GM23338 (cell line): ENCODE results near the gene PKNOX2. TPM values are rescaled to one million over a fixed set of nuclear protein-coding genes. Genes with fewer than 3 reads are reported as not detected.

Experiments used
- ATAC-seq: fragments of 200-7000 bp; cut with Tn5 transposase; 3 replicates; pipeline ENCODE4 v1.9.1; 2020
- DNase-seq: peaks from one replicate; pipeline ENCODE4 v3.0.0-alpha.2; 2015; ENCODE audit warnings: low spot score
- H2AFZ ChIP-seq: fragments of 200-600 bp; sonication (generic); 2 replicates; pipeline ENCODE4 v1.8.0; 2016; ENCODE audit warnings: antibody characterized with exemption, mild to moderate bottlenecking, moderate library complexity
- H3F3A ChIP-seq: fragments of 200-600 bp; sonication (generic); replicated peaks from 2 replicates; pipeline ENCODE4 v1.8.0; 2017; ENCODE audit warnings: antibody characterized with exemption, mixed run types, low read depth
- H3K27ac ChIP-seq: fragments of 200-600 bp; sonication (generic); 2 replicates; pipeline ENCODE4 v1.6.1; 2016; ENCODE audit warnings: low read depth
- H3K27me3 ChIP-seq: fragments of 200-600 bp; sonication (generic); 2 replicates; pipeline ENCODE4 v1.8.0; 2016; ENCODE audit warnings: mild to moderate bottlenecking, mixed run types, moderate library complexity; ENCODE audit not compliant: insufficient read depth
- H3K36me3 ChIP-seq: fragments of 200-600 bp; sonication (generic); 2 replicates; pipeline ENCODE4 v1.8.0; 2016; ENCODE audit warnings: mild to moderate bottlenecking; ENCODE audit not compliant: insufficient read depth
- H3K4me1 ChIP-seq: fragments of 200-600 bp; sonication (generic); 2 replicates; pipeline ENCODE4 v1.8.0; 2016; ENCODE audit warnings: mild to moderate bottlenecking, moderate library complexity; ENCODE audit not compliant: insufficient read depth
- H3K4me2 ChIP-seq: fragments of 200-600 bp; sonication (generic); 2 replicates; pipeline ENCODE4 v1.7.1; 2017; ENCODE audit warnings: mixed run types
- H3K4me3 ChIP-seq: fragments of 200-600 bp; sonication (generic); 2 replicates; pipeline ENCODE4 v1.6.1; 2016; ENCODE audit warnings: mixed run types
- H3K79me2 ChIP-seq: fragments of 200-600 bp; sonication (generic); replicated peaks from 2 replicates; pipeline ENCODE4 v1.8.0; 2017; ENCODE audit warnings: mild to moderate bottlenecking; ENCODE audit not compliant: insufficient read depth
- H3K9me2 ChIP-seq: fragments of 200-600 bp; sonication (generic); 2 replicates; pipeline ENCODE4 v1.8.0; 2017; ENCODE audit not compliant: insufficient read depth
- H4K20me1 ChIP-seq: fragments of 200-600 bp; sonication (generic); replicated peaks from 2 replicates; pipeline ENCODE4 v1.8.0; 2017; ENCODE audit warnings: mild to moderate bottlenecking; ENCODE audit not compliant: insufficient read depth
- H3K27ac Mint-ChIP-seq: 2 replicates; pipeline ENCODE4 v1.8.0; 2020; ENCODE audit warnings: inconsistent platforms, mild to moderate bottlenecking, moderate library complexity, mixed read lengths
- H3K27me3 Mint-ChIP-seq: 3 replicates; pipeline ENCODE4 v1.8.0; 2022; ENCODE audit warnings: low read depth, mild to moderate bottlenecking, moderate library complexity, mixed read lengths, inconsistent platforms; ENCODE audit not compliant: insufficient read depth, poor library complexity
- H3K36me3 Mint-ChIP-seq: 3 replicates; pipeline ENCODE4 v1.8.0; 2021; ENCODE audit warnings: low read depth, mild to moderate bottlenecking, inconsistent platforms, moderate library complexity, mixed read lengths
- H3K4me1 Mint-ChIP-seq: 3 replicates; pipeline ENCODE4 v1.8.0; 2020; ENCODE audit warnings: mild to moderate bottlenecking, inconsistent platforms, mixed read lengths
- H3K4me3 Mint-ChIP-seq: 3 replicates; pipeline ENCODE4 v1.8.0; 2021; ENCODE audit warnings: moderate library complexity, mild to moderate bottlenecking, inconsistent platforms, mixed read lengths
- H3K9me3 Mint-ChIP-seq: 3 replicates; pipeline ENCODE4 v1.8.0; 2020; ENCODE audit warnings: moderate library complexity, mild to moderate bottlenecking, inconsistent platforms, mixed read lengths
- CREB1 ChIP-seq: fragments of 250-450 bp; sonication (Bioruptor Pico); IDR thresholded peaks from 2 replicates; pipeline ENCODE4 v1.5.0; 2020; ENCODE audit warnings: low read depth, mild to moderate bottlenecking, moderate library complexity
- CTCF ChIP-seq, 2 experiments: fragments of 200-600 bp in 1 of 2; sonication (generic) in 1 of 2; conservative IDR thresholded peaks; 2 replicates each; pipeline versions ENCODE4 v1.5.1 to v1.6.1; 2016 to 2017; ENCODE audit warnings: antibody characterized with exemption in 2 of 2, low read depth in 2 of 2, mild to moderate bottlenecking in 2 of 2, moderate library complexity in 1 of 2
- ETS1 ChIP-seq: IDR thresholded peaks from 2 replicates; pipeline ENCODE4 v1.6.1; 2016; ENCODE audit warnings: antibody characterized with exemption
- EZH2 ChIP-seq: fragments of 200-600 bp; sonication (generic); IDR thresholded peaks from one replicate; pipeline ENCODE4 v1.8.0; 2017; ENCODE audit warnings: antibody characterized with exemption, mild to moderate bottlenecking, low read depth; ENCODE audit not compliant: unreplicated experiment
- EZH2phosphoT487 ChIP-seq: fragments of 200-600 bp; sonication (generic); IDR thresholded peaks from one replicate; pipeline ENCODE4 v1.8.1; 2018; ENCODE audit warnings: antibody characterized with exemption; ENCODE audit not compliant: unreplicated experiment
- JUNB ChIP-seq: IDR thresholded peaks from one replicate; pipeline ENCODE4 v1.6.1; 2016; ENCODE audit warnings: antibody characterized with exemption; ENCODE audit not compliant: unreplicated experiment
- REST ChIP-seq: IDR thresholded peaks from one replicate; pipeline ENCODE4 v1.6.1; 2018; ENCODE audit warnings: antibody characterized with exemption; ENCODE audit not compliant: unreplicated experiment
- STAT1 ChIP-seq: IDR thresholded peaks from one replicate; pipeline ENCODE4 v1.6.1; 2016; ENCODE audit warnings: antibody characterized with exemption; ENCODE audit not compliant: unreplicated experiment
- ZNF114 ChIP-seq: fragments of 250-450 bp; sonication (Bioruptor Pico); IDR thresholded peaks from 2 replicates; pipeline ENCODE4 v1.5.0; 2020; ENCODE audit warnings: mild to moderate bottlenecking, moderate library complexity
- ZNF331 ChIP-seq: fragments of 250-450 bp; sonication (Bioruptor Pico); IDR thresholded peaks from 2 replicates; pipeline ENCODE4 v1.5.0; 2020; ENCODE audit warnings: low read depth, mild to moderate bottlenecking, moderate library complexity
- ZNF462 ChIP-seq: fragments of 250-450 bp; sonication (Bioruptor Pico); IDR thresholded peaks from 2 replicates; pipeline ENCODE4 v1.5.0; 2020; ENCODE audit warnings: mild to moderate bottlenecking, moderate library complexity
- polyA plus RNA-seq: library from polyadenylated mRNA; unstranded; fragments of >200 nt; fragmentation: Nextera tagmentation; extraction: Ambion mirVana; gene quantifications from 2 replicates; pipeline ENCODE4 v1.2.1, GENCODE V29; 2016
- total RNA-seq: library from RNA; depleted of rRNA; stranded (reverse); fragments of >200 nt; shearing (Covaris generic); gene quantifications from 2 replicates; pipeline ENCODE4 v1.2.3, GENCODE V29; 2014

The PKNOX2 gene
- total and polyA plus RNA-seq, 2 experiments from 2014 or later = 0.42 to 0.83 TPM

- Histone ChIP-seq H4K20me1 (no peaks in the 10 kb centered on the region), H3K27ac (no peak overlapping the region), H2AFZ (no peak overlapping the region), H3K4me2 (no peak overlapping the region), H3K4me1 (peaks cover 39% of the 10 kb centered on the region), H3K79me2 (no peaks in the 10 kb centered on the region), H3K27me3 (peaks cover 9% of the 10 kb centered on the region; the same call in 1 of the 2 replicates), H3K9me2 (no peaks in the 10 kb centered on the region), H3K36me3 (no peaks in the 10 kb centered on the region), H3F3A (no peaks in the 10 kb centered on the region), H3K4me3 (no peak overlapping the region)
- Mint-ChIP-seq H3K36me3 (no peaks in the 10 kb centered on the region), H3K4me1 (peaks cover 74% of the 10 kb centered on the region), H3K4me3 (no peak overlapping the region), H3K27ac (no peak overlapping the region), H3K9me3 (no peaks in the 10 kb centered on the region), H3K27me3 (peaks cover 37% of the 10 kb centered on the region)
- TF ChIP-seq ZNF114 (CRISPR knock-in tag) = no peak
- TF ChIP-seq STAT1 = no peak
- no peak for TF ChIP-seq REST
- no peak for TF ChIP-seq ZNF331 (CRISPR knock-in tag)
- no peak for TF ChIP-seq JUNB
- no peak for TF ChIP-seq ETS1
- no peak for TF ChIP-seq ZNF462
- no peak for TF ChIP-seq CREB1 (CRISPR knock-in tag)
- TF ChIP-seq EZH2phosphoT487 = no peak
- no peak for TF ChIP-seq CTCF (conservative IDR thresholded peaks at IDR 0.05; ENCODE audit: low read depth in 2 of 2)
- no peak for TF ChIP-seq EZH2
- DNase-seq (no peak), ATAC-seq (no peak)
Measured at GRCh38 chr11:125346565-125347260, 182.2 kb downstream of the PKNOX2 start.
